A549 (cell line): ENCODE data around the gene PMPCA. TPM values are rescaled to one million over a fixed set of nuclear protein-coding genes. Genes with fewer than 3 reads are reported as not detected.
A peak's percentile ranks its signal among the peaks of the same experiment; 100 is the strongest.

Experiments
- ATAC-seq, 2 experiments: fragments of 200-7000 bp in 1 of 2; fragments of >200 bp in 1 of 2; cut with Nextera tagmentation in 1 of 2; cut with Tn5 transposase in 1 of 2; 3 replicates each; pipeline versions ENCODE4 v1.8.0 to v1.9.1; 2018 to 2020; ENCODE audit warnings: mild to moderate bottlenecking in 1 of 2, moderate library complexity in 1 of 2
- CTCF ChIA-PET: fragments of 300-600 bp; sonication (Branson Sonifier 250); formaldehyde crosslinking; extraction: SDS; loops from one replicate; lab custom pipeline; 2021; ENCODE audit warnings: antibody characterized with exemption, inconsistent platforms; lab: Yijun Ruan, JAX
- POLR2A ChIA-PET: fragments of 350-600 bp; formaldehyde crosslinking; extraction: SDS; loops from one replicate; lab custom pipeline; 2021; ENCODE audit warnings: antibody characterized with exemption, inconsistent platforms; lab: Yijun Ruan, JAX
- DNase-seq, 2 experiments: peaks; one replicate each; pipeline versions ENCODE4 v3.0.0 to v3.0.0-alpha.2; 2011 to 2016; ENCODE audit warnings: low read depth in 1 of 2, low spot score in 1 of 2
- FAIRE-seq: peaks from 2 replicates; lab custom pipeline; 2011; peaks lifted over from hg19 to GRCh38; lab: Jason Lieb, UNC
- H3K27ac ChIP-seq, 2 experiments: fragments of >200 bp; sonication (Bioruptor Twin); formaldehyde crosslinking; 3 replicates each; pipeline ENCODE4 v1.5.1; 2016 to 2017
- H3K4me1 ChIP-seq: fragments of >200 bp; sonication (Bioruptor Twin); formaldehyde crosslinking; 3 replicates; pipeline ENCODE4 v1.6.1; 2016
- H3K4me2 ChIP-seq: fragments of >200 bp; sonication (Bioruptor Twin); formaldehyde crosslinking; 3 replicates; pipeline ENCODE4 v1.6.1; 2016
- H3K4me3 ChIP-seq: fragments of >200 bp; sonication (Bioruptor Twin); formaldehyde crosslinking; 3 replicates; pipeline ENCODE4 v1.5.1; 2016
- H3K9me3 ChIP-seq: fragments of >200 bp; sonication (Bioruptor Twin); formaldehyde crosslinking; 3 replicates; pipeline ENCODE4 v1.6.1; 2016
- BCL3 ChIP-seq: fragments of >200 bp; sonication (Bioruptor Twin); formaldehyde crosslinking; IDR thresholded peaks from 3 replicates; pipeline ENCODE4 v1.6.1; 2016
- CBX8 ChIP-seq: fragments of 200-600 bp; sonication (generic); IDR thresholded peaks from 2 replicates; pipeline ENCODE4 v1.6.1; 2016
- CEBPB ChIP-seq, 2 experiments: fragments of >200 bp in 1 of 2; sonication (Bioruptor Twin) in 1 of 2; formaldehyde crosslinking in 1 of 2; IDR thresholded peaks; 2 replicates each; pipeline ENCODE4 v1.6.1; 2012 to 2016
- CHD2 ChIP-seq: fragments of 150-350 bp; IDR thresholded peaks from 2 replicates; pipeline ENCODE4 v1.6.1; 2014; ENCODE audit warnings: low read length; ENCODE audit not compliant: partially characterized antibody
- E2F6 ChIP-seq: IDR thresholded peaks from 2 replicates; pipeline ENCODE4 v1.6.1; 2012; ENCODE audit warnings: low read depth, borderline replicate concordance
- FOSB ChIP-seq: fragments of 250-450 bp; sonication (Bioruptor Pico); IDR thresholded peaks from 2 replicates; pipeline ENCODE4 v1.5.0; 2020; ENCODE audit warnings: mild to moderate bottlenecking, moderate library complexity
- HDAC2 ChIP-seq: fragments of 200-600 bp; sonication (generic); IDR thresholded peaks from 2 replicates; pipeline ENCODE4 v1.6.1; 2016
- HES2 ChIP-seq: fragments of >200 bp; sonication (Bioruptor Twin); formaldehyde crosslinking; IDR thresholded peaks from 2 replicates; pipeline ENCODE4 v1.6.1; 2016
- HMGXB4 ChIP-seq: fragments of 250-450 bp; sonication (Bioruptor Pico); IDR thresholded peaks from 2 replicates; pipeline ENCODE4 v1.5.0; 2021; ENCODE audit warnings: mild to moderate bottlenecking, moderate library complexity, borderline replicate concordance
- JUNB ChIP-seq: fragments of >200 bp; sonication (Bioruptor Twin); formaldehyde crosslinking; IDR thresholded peaks from 2 replicates; pipeline ENCODE4 v1.6.1; 2016
- KDM1A ChIP-seq: fragments of 200-600 bp; sonication (generic); IDR thresholded peaks from 2 replicates; pipeline ENCODE4 v1.6.1; 2016; ENCODE audit warnings: low read depth, mild to moderate bottlenecking
- KDM5A ChIP-seq: fragments of 200-600 bp; sonication (generic); IDR thresholded peaks from 2 replicates; pipeline ENCODE4 v1.6.1; 2016; ENCODE audit warnings: antibody characterized with exemption, mild to moderate bottlenecking
- PHF8 ChIP-seq: fragments of 200-600 bp; sonication (generic); IDR thresholded peaks from 2 replicates; pipeline ENCODE4 v1.6.1; 2016; ENCODE audit warnings: low read depth, mild to moderate bottlenecking, antibody characterized with exemption, moderate library complexity, borderline replicate concordance
- POLR2A ChIP-seq: IDR thresholded peaks from 2 replicates; pipeline ENCODE4 v1.6.1; 2012; ENCODE audit warnings: mild to moderate bottlenecking, low read length
- RARB ChIP-seq: fragments of 250-450 bp; sonication (Bioruptor Pico); IDR thresholded peaks from 2 replicates; pipeline ENCODE4 v1.8.0; 2021; ENCODE audit warnings: mild to moderate bottlenecking, moderate library complexity
- RFX5 ChIP-seq: fragments of 450-650 bp; IDR thresholded peaks from 2 replicates; pipeline ENCODE4 v1.7.1; 2014; ENCODE audit warnings: antibody characterized with exemption, mild to moderate bottlenecking, moderate library complexity
- RNF2 ChIP-seq: fragments of 200-600 bp; sonication (generic); IDR thresholded peaks from 2 replicates; pipeline ENCODE4 v1.6.1; 2016; ENCODE audit warnings: low read depth, mild to moderate bottlenecking, antibody characterized with exemption, moderate library complexity, borderline replicate concordance
- TFCP2L1 ChIP-seq: fragments of 250-450 bp; sonication (Bioruptor Pico); IDR thresholded peaks from 2 replicates; pipeline ENCODE4 v1.5.0; 2021; ENCODE audit warnings: mild to moderate bottlenecking
- USF2 ChIP-seq: fragments of 450-650 bp; IDR thresholded peaks from 2 replicates; pipeline ENCODE4 v1.6.1; 2014; ENCODE audit warnings: antibody characterized with exemption
- ZSCAN20 ChIP-seq: fragments of 250-450 bp; sonication (Bioruptor Pico); IDR thresholded peaks from 2 replicates; pipeline ENCODE4 v1.8.0; 2022; ENCODE audit warnings: mild to moderate bottlenecking, moderate library complexity
- WGBS: methylation state at CpG from one replicate; pipeline ENCODE4 v1.1.6; 2017; ENCODE audit errors: missing lambda C conversion rate; 5-methylcytosine and 5-hydroxymethylcytosine counted together
- polyA plus RNA-seq, 4 experiments: library from polyadenylated mRNA; depleted of rRNA in 3 of 4; stranded (reverse); fragments of >200 nt; fragmentation: RNase III in 1 of 4; extraction: RNeasy Plus Mini Kit Qiagen cat#74134 plus additional on column Dnase treatment in 1 of 4; gene quantifications; 2 replicates in 3 of 4; 3 replicates in 1 of 4; pipeline ENCODE4 v1.2.3, GENCODE V29; 2011 to 2017

Gene PMPCA
- polyA plus RNA-seq, 2 of the 4 experiments (the other 2 are of a cell fraction), result 71.1 to 89.2 TPM

- peak overlapping the region in 1 of 2 experiments; percentile 99; a peak in 3 of 6 replicates for H3K27ac ChIP-seq
- H3K4me2 ChIP-seq, result peak overlapping the region; percentile 76
- no peak for FAIRE-seq
- POLR2A ChIA-PET, result no interaction called here
- WGBS, result 79% methylated on average over 8 of the region's 8 CpGs
- TF ChIP-seq JUNB, result no peak
- TF ChIP-seq USF2, result no peak
- no peak for TF ChIP-seq HMGXB4 (CRISPR knock-in tag)
- no peak for TF ChIP-seq ZSCAN20 (CRISPR knock-in tag)
- no peak for TF ChIP-seq E2F6
- TF ChIP-seq FOSB (CRISPR knock-in tag), result no peak
- TF ChIP-seq KDM1A, result no peak
- no peak for TF ChIP-seq HDAC2
- no peak for TF ChIP-seq RNF2
- TF ChIP-seq CEBPB (IDR thresholded peaks at IDR 0.05), result no peak
- TF ChIP-seq CBX8, result no peak
- no peak for TF ChIP-seq HES2
- no peak for TF ChIP-seq RARB (CRISPR knock-in tag)
- TF ChIP-seq CHD2, result no peak
- no peak for TF ChIP-seq RFX5
- no peak for TF ChIP-seq TFCP2L1
- TF ChIP-seq, all 56 proteins: peak for 0
- H3K9me3 ChIP-seq, result no peaks in the 10 kb centered on the region
- CTCF ChIA-PET, result interaction anchor here (1.8 to 4.2 kb wide), 3 partner anchors 10 to 21 kb away, joined by 5 to 30 read pairs (median 6); no protein-coding TSS in a partner anchor
- DNase-seq, result no peak
- peak overlapping the region; percentile 86; the same call in 2 of the 3 replicates for H3K4me3 ChIP-seq
- peaks cover 17% of the 10 kb centered on the region for H3K4me1 ChIP-seq
- no peak for ATAC-seq
These were observed 27.0 kb downstream of the PMPCA start for GRCh38 chr9:136437430-136437829.

GRCh38 chr9:136437839-136438547, 27.5 kb downstream of the PMPCA start:
- Histone ChIP-seq H3K4me3 (peak overlapping the region; percentile 86), H3K4me2 (peak overlapping the region; percentile 76), H3K9me3 (no peaks in the 10 kb centered on the region), H3K4me1 (peaks cover 17% of the 10 kb centered on the region), H3K27ac (peak overlapping the region; percentile 91 to 99)
- ATAC-seq, result no peak
- WGBS, result 60% methylated on average over 37 of the region's 37 CpGs
- CTCF ChIA-PET, result interaction anchor here (0.9 to 4.2 kb wide), 9 partner anchors 8 to 74 kb away, joined by 3 to 30 read pairs (median 6); partner anchors contain the start of gene DNLZ
- TF ChIP-seq KDM5A (no peak), POLR2A (no peak), BCL3 (no peak), HMGXB4 (CRISPR knock-in tag) (no peak), CEBPB (IDR thresholded peaks at IDR 0.05) (no peak), PHF8 (no peak), FOSB (CRISPR knock-in tag) (no peak)
- FAIRE-seq, result no peak
- no peak for DNase-seq
- POLR2A ChIA-PET, result no interaction called here
